Measurements from ENCODE around the gene GUCY2C. TPM values are rescaled to one million over a fixed set of nuclear protein-coding genes. Genes with fewer than 3 reads are reported as not detected.
A peak's percentile ranks its signal among the peaks of the same experiment; 100 is the strongest.

The GUCY2C gene
- total RNA-seq (2013; cell fraction: nucleolus; rRNA removed) = 0.08 TPM in 1 of 2 replicates, not detected in the other
- total RNA-seq (2014; rRNA removed) (0.11 and 0.16 TPM in 2 replicates), total RNA-seq (2014; rRNA removed; fragmentation: Illumina TruSeq; extraction: Trizol) (0.09 and 0.18 TPM in 2 replicates), total RNA-seq (2021) (0.08 TPM in 1 of 2 replicates, not detected in the other), polyA plus RNA-seq (2011; rRNA removed) (0.19 and 0.27 TPM in 2 replicates), polyA plus RNA-seq (2014; fragmentation: Illumina TruSeq; extraction: Trizol) (0.10 and 0.15 TPM in 2 replicates), polyA plus RNA-seq (2014; fragmentation: Nextera tagmentation; extraction: Ambion mirVana) (under 1 TPM; 0.57 to 0.60 TPM), polyA plus RNA-seq (2014; rRNA removed) (0.12 and 0.16 TPM in 2 replicates), polyA plus RNA-seq (2016; fragmentation: Nextera tagmentation; extraction: Ambion mirVana) (under 1 TPM; 0.42 to 0.44 TPM), polyA minus RNA-seq (2011; rRNA and poly(A)+ RNA removed) (0.26 TPM in 1 of 2 replicates, not detected in the other), Bru-seq, nascent RNA (percentile 13 among the genes with signal in this experiment), BruChase-seq, experiment 1, labeled RNA remaining after a 6-hour chase (percentile 5 among the genes with signal in this experiment), BruChase-seq, experiment 2, labeled RNA remaining after a 2-hour chase (percentile 11 among the genes with signal in this experiment)
- polyA plus RNA-seq (2011; ENCODE audit: low read depth) = 0.05 TPM
- polyA plus RNA-seq (2011; cell fraction: cytosol; rRNA removed) = 0.12 and 0.13 TPM in 2 replicates
- 0.09 and 0.13 TPM in 2 replicates for polyA plus RNA-seq (2011; cell fraction: nucleus; rRNA removed)
- polyA plus RNA-seq (2012) = 0.07 and 0.11 TPM in 2 replicates
- not detected in 2 replicates for polyA minus RNA-seq (2011; cell fraction: cytosol; rRNA and poly(A)+ RNA removed)
- polyA minus RNA-seq (2011; cell fraction: nucleus; rRNA and poly(A)+ RNA removed) = 0.29 TPM in 1 of 2 replicates, not detected in the other
- long read RNA-seq, experiment 1 = 0 reads
- long read RNA-seq, experiment 2, partial matches to known transcripts = 1 of 1 reads
- long read RNA-seq, experiment 2, other reads (novel, unspliced or antisense) = 0 of 1 reads

DNA sequence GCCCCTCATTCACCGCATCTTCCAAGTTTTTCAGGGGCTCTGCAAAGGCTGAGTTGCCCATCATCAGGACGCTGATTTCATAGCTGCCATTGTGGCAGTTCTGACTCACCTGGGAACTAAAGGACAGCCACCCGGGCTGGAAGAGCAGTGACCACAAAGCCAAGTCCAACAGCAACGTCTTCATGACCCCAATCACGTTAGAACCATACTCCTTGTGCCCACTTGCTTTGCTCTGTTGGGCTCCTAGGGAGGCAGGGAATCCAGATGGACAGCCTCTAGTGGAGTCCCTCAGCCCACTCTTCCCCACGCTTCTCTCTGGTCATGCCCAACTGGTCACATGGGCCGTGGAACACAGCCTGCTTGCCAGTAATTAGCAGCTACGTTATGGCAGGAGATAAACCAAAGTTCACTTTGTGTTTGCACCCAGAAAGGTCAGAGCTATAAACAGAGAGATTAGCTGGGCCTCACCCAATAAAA lies at the start of gene GUCY2C:
TSS of gene GUCY2C (minus strand) at position 335 of the 477 bp plus-strand sequence. CDS start at position 184, 151 bp downstream.
- no peak within 1 kb of the TSS for H3K4me2 ChIP-seq (ENCODE audit: control insufficient read depth, insufficient read depth)
- ChIA-PET CTCF (interaction anchor here (1.0 kb wide), 1 partner anchor 28 kb away, joined by 4 read pairs; no protein-coding TSS in a partner anchor), RAD21 (ENCODE audit: unreplicated experiment) (no interaction called here)

DNA sequence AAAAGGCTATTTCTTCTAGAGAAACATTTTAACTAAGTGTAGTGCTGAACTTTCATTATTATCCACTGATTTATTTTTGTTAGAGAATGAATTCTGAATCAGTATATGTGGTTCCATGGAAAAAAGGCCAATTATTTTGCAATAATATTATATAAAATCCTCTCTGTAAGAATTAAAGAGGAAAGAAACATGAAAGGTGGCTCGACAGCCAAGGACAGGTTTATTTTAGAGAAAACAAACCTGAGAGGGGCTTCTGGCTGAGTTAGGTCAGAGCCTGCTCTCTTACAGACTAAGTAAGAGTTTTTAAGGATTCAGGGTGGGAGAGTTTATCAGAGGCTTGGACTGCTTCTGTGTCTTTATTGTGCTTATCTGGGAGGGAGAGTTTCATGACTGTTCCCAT lies 46.7 kb upstream of the GUCY2C start:
- no peaks in the 10 kb centered on the region for H3K4me1 ChIP-seq (ENCODE audit: control insufficient read depth, insufficient read depth, low read length)
- H3K79me2 ChIP-seq (ENCODE audit: control insufficient read depth, insufficient read depth, low read length) = no peaks in the 10 kb centered on the region
- no peaks in the 10 kb centered on the region for H3K27me3 ChIP-seq (replicated peaks in 1 of 2; ENCODE audit: control insufficient read depth in 2 of 2, insufficient read depth in 2 of 2, low read length in 1 of 2)
- ChIA-PET SMC1A (ENCODE audit: uncharacterized antibody, unreplicated experiment) (no interaction called here), RAD21 (ENCODE audit: unreplicated experiment) (no interaction called here), CTCF (no interaction called here), POLR2A (no interaction called here)
- in situ Hi-C loops (cut with MboI) = no loop called here
- no peaks in the 10 kb centered on the region for H4K20me1 ChIP-seq (ENCODE audit: control insufficient read depth, insufficient read depth)
- no peak overlapping the region for H3K27ac ChIP-seq (ENCODE audit: control insufficient read depth, insufficient read depth)
- intact Hi-C loops (cut with micrococcal nuclease; ENCODE audit: unreplicated experiment) = no loop called here
- H3K9me3 ChIP-seq (replicated peaks; ENCODE audit: control insufficient read depth, insufficient read depth, low read length) = peaks cover 2% of the 10 kb centered on the region; the same call in 2 of the 3 replicates
- no peak overlapping the region for H2AFZ ChIP-seq (ENCODE audit: control insufficient read depth, low read depth, low read length)
- no TSS peak for BruUV-seq (replicated peaks)
- DNase-seq (ENCODE audit: low read depth, low spot score) (no peak), FAIRE-seq (no peak), ATAC-seq (no peak)
- no peaks in the 10 kb centered on the region for H3K36me3 ChIP-seq (ENCODE audit: control insufficient read depth in 2 of 2, insufficient read depth in 2 of 2, low read length in 1 of 2)
- no peak overlapping the region for H3K4me3 ChIP-seq
- whole genome bisulfite sequencing (ENCODE audit: insufficient coverage, insufficient replicate concordance, low lambda C conversion rate, missing lambda C conversion rate) = 95% methylated on average over 1 of the region's 1 CpG
- H3K4me2 ChIP-seq (ENCODE audit: control insufficient read depth, insufficient read depth) = no peak overlapping the region
- no peak overlapping the region for H3K9ac ChIP-seq (ENCODE audit: control insufficient read depth, insufficient read depth, low read length)
- TF ChIP-seq CREM (IDR thresholded peaks at IDR 0.05; ENCODE audit: low read depth) (no peak), CBX3 (IDR thresholded peaks at IDR 0.05; ENCODE audit: borderline replicate concordance, low read depth) (no peak), CHD2 (IDR thresholded peaks at IDR 0.05; ENCODE audit: borderline replicate concordance, low read depth, low read length) (no peak), IKZF2 (IDR thresholded peaks at IDR 0.05) (no peak), BACH1 (IDR thresholded peaks at IDR 0.05; ENCODE audit: borderline replicate concordance) (no peak), ESRRA (IDR thresholded peaks at IDR 0.05; ENCODE audit: low read length) (no peak), HDAC2 (IDR thresholded peaks at IDR 0.05) (no peak), ZNF622 (IDR thresholded peaks at IDR 0.05) (no peak)
- TF ChIP-seq, protein P1, sequence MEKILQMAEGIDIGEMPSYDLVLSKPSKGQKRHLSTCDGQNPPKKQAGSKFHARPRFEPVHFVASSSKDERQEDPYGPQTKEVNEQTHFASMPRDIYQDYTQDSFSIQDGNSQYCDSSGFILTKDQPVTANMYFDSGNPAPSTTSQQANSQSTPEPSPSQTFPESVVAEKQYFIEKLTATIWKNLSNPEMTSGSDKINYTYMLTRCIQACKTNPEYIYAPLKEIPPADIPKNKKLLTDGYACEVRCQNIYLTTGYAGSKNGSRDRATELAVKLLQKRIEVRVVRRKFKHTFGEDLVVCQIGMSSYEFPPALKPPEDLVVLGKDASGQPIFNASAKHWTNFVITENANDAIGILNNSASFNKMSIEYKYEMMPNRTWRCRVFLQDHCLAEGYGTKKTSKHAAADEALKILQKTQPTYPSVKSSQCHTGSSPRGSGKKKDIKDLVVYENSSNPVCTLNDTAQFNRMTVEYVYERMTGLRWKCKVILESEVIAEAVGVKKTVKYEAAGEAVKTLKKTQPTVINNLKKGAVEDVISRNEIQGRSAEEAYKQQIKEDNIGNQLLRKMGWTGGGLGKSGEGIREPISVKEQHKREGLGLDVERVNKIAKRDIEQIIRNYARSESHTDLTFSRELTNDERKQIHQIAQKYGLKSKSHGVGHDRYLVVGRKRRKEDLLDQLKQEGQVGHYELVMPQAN (conservative IDR thresholded peaks at IDR 0.05) = no peak

More for the DNA sequence above, at the start of gene GUCY2C:
- in situ Hi-C loops (cut with MboI) = no loop called here
- Histone ChIP-seq H3K9me3 (replicated peaks; ENCODE audit: control insufficient read depth, insufficient read depth, low read length) (no peaks in the 10 kb centered on the region), H3K4me1 (ENCODE audit: control insufficient read depth, insufficient read depth, low read length) (no peaks in the 10 kb centered on the region), H3K36me3 (ENCODE audit: control insufficient read depth in 2 of 2, insufficient read depth in 2 of 2, low read length in 1 of 2) (no peaks in the 10 kb centered on the region), H4K20me1 (ENCODE audit: control insufficient read depth, insufficient read depth) (no peaks in the 10 kb centered on the region), H3K27me3 (replicated peaks in 1 of 2; ENCODE audit: control insufficient read depth in 2 of 2, insufficient read depth in 2 of 2, low read length in 1 of 2) (no peaks in the 10 kb centered on the region), H3K4me3 (no peak within 1 kb of the TSS), H3K9ac (ENCODE audit: control insufficient read depth, insufficient read depth, low read length) (no peak within 1 kb of the TSS), H2AFZ (ENCODE audit: control insufficient read depth, low read depth, low read length) (no peak within 1 kb of the TSS), H3K27ac (ENCODE audit: control insufficient read depth, insufficient read depth) (no peak within 1 kb of the TSS), H3K79me2 (ENCODE audit: control insufficient read depth, insufficient read depth, low read length) (no peaks in the 10 kb centered on the region)
- ATAC-seq (no peak), FAIRE-seq (no peak), DNase-seq (ENCODE audit: low read depth, low spot score) (no peak)
- intact Hi-C loops (cut with micrococcal nuclease; ENCODE audit: unreplicated experiment) = no loop called here
- BruUV-seq (replicated peaks) = no TSS peak
- ChIA-PET POLR2A (no interaction called here), SMC1A (ENCODE audit: uncharacterized antibody, unreplicated experiment) (no interaction called here)
- 27% methylated on average over 8 of the region's 8 CpGs for WGBS (ENCODE audit: insufficient coverage, insufficient replicate concordance, low lambda C conversion rate, missing lambda C conversion rate)
- TF ChIP-seq ETV6 (conservative IDR thresholded peaks at IDR 0.05 in 1 of 2, IDR thresholded peaks at IDR 0.05 in 1 of 2; ENCODE audit: borderline replicate concordance in 1 of 2, low read depth in 1 of 2) = no peak

All from GM12878 (cell line).